ENCODE results near the gene MAFB. TPM values are rescaled to one million over a fixed set of nuclear protein-coding genes. Genes with fewer than 3 reads are reported as not detected.

MAFB gene
- total RNA-seq, 4 donors from 2014 or later, result 36.2 to 61.7 (median 39.6) TPM

- TF ChIP-seq POLR2A (IDR thresholded peaks at IDR 0.05) (no peak), CTCF (IDR thresholded peaks at IDR 0.05) (no peak)
- H3K27ac ChIP-seq, result no peak overlapping the region
- WGBS, 2 donors, result 80 to 92% methylated on average over 4 to 5 of the region's 5 CpGs
These were observed 24.1 kb downstream of the MAFB start for GRCh38 chr20:40664891-40665290.

GRCh38 chr20:40663991-40664880, 24.8 kb downstream of the MAFB start:
- no peak overlapping the region for H3K4me3 ChIP-seq
- DNase-seq, result no peak
- no peaks in the 10 kb centered on the region for H3K36me3 ChIP-seq
- H3K27me3 ChIP-seq, result no peaks in the 10 kb centered on the region
- WGBS, 2 donors, result 61 to 68% methylated on average over 6 to 7 of the region's 14 CpGs
- peaks cover 0 to 18% (median 0%) of the 10 kb centered on the region in 3 donors for H3K4me1 ChIP-seq
- no peaks in the 10 kb centered on the region for H3K9me3 ChIP-seq
- intact Hi-C loops (cut with DNase I), result no loop called here
- H3K27ac ChIP-seq, result peak overlapping the region in 1 of 4 donors; percentile 46
- TF ChIP-seq CTCF (IDR thresholded peaks at IDR 0.05) (no peak), POLR2A (IDR thresholded peaks at IDR 0.05) (no peak)

More at GRCh38 chr20:40664891-40665290, 24.1 kb downstream of the MAFB start:
- H3K9me3 ChIP-seq, result no peaks in the 10 kb centered on the region
- H3K27me3 ChIP-seq, result no peaks in the 10 kb centered on the region
- no peak overlapping the region for H3K4me3 ChIP-seq
- intact Hi-C loops (cut with DNase I), result no loop called here
- no peaks in the 10 kb centered on the region for H3K36me3 ChIP-seq
- H3K4me1 ChIP-seq, result peaks cover 0 to 18% (median 0%) of the 10 kb centered on the region in 3 donors
- DNase-seq, result no peak

- H3K4me3 ChIP-seq, result no peak overlapping the region
- no peaks in the 10 kb centered on the region for H3K9me3 ChIP-seq
- no peaks in the 10 kb centered on the region for H3K27me3 ChIP-seq
- WGBS, 2 donors, result 81 to 94% methylated on average over 3 to 8 of the region's 9 CpGs
- TF ChIP-seq CTCF (IDR thresholded peaks at IDR 0.05) (no peak), POLR2A (IDR thresholded peaks at IDR 0.05) (no peak)
- intact Hi-C loops (cut with DNase I), result no loop called here
- H3K27ac ChIP-seq, result no peak overlapping the region
- no peak for DNase-seq
- no peaks in the 10 kb centered on the region for H3K36me3 ChIP-seq
- H3K4me1 ChIP-seq, result peaks cover 0 to 18% (median 0%) of the 10 kb centered on the region in 3 donors
These were observed 25.7 kb downstream of the MAFB start for GRCh38 chr20:40663304-40663790.

- intact Hi-C loops (cut with DNase I), result no loop called here
- Histone ChIP-seq H3K27ac (no peak overlapping the region), H3K4me3 (no peak overlapping the region), H3K4me1 (peaks cover 0 to 14% (median 0%) of the 10 kb centered on the region in 3 donors), H3K36me3 (no peaks in the 10 kb centered on the region), H3K27me3 (no peaks in the 10 kb centered on the region), H3K9me3 (no peaks in the 10 kb centered on the region)
- WGBS, 2 donors, result 90 to 92% methylated on average over 3 of the region's 3 CpGs
- DNase-seq, result no peak
- TF ChIP-seq POLR2A (IDR thresholded peaks at IDR 0.05) (no peak), CTCF (IDR thresholded peaks at IDR 0.05) (no peak)
These were observed 29.5 kb downstream of the MAFB start for GRCh38 chr20:40659567-40659966.

GRCh38 chr20:40658509-40658908, 30.5 kb downstream of the MAFB start:
- no peak for DNase-seq
- H3K27ac ChIP-seq, result no peak overlapping the region
- no peaks in the 10 kb centered on the region for H3K9me3 ChIP-seq
- intact Hi-C loops (cut with DNase I), result no loop called here
- peaks cover 0 to 4% (median 0%) of the 10 kb centered on the region in 3 donors for H3K4me1 ChIP-seq
- no peaks in the 10 kb centered on the region for H3K27me3 ChIP-seq
- no peak overlapping the region for H3K4me3 ChIP-seq
- no peak for TF ChIP-seq CTCF (IDR thresholded peaks at IDR 0.05)
- TF ChIP-seq POLR2A (IDR thresholded peaks at IDR 0.05), result no peak
- WGBS, 2 donors, result 100% methylated on average over 1 to 2 of the region's 3 CpGs
- no peaks in the 10 kb centered on the region for H3K36me3 ChIP-seq
